ENCODE data around the gene FN1.
"Not testable (repeated sequence)": the region's sequence is repeated elsewhere in the genome, so short reads cannot be mapped to it uniquely, and the experiment has no call there.

DNA sequence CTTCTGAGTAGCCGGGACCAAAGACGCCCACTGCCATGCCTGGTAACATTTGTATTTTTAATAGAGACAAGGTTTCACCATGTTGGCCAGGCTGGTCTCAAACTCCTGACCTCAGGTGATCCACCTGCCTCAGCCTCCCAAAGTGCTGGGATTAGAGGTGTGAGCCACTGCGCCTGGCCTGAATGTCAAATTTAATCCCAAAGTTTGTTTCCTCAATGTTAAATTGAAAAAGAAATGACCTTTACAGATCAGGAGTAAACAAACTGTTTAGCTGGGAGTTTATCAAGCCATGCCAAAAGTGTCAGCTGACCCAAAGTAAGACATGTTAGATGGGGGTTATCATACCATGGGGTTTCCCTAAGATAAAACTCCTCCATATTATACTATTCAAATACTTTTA lies 75.8 kb downstream of the FN1 start:
- not testable (repeated sequence) for TF ChIP-seq POLR2AphosphoS5 (IDR thresholded peaks at IDR 0.05)
- TF ChIP-seq, protein P1, sequence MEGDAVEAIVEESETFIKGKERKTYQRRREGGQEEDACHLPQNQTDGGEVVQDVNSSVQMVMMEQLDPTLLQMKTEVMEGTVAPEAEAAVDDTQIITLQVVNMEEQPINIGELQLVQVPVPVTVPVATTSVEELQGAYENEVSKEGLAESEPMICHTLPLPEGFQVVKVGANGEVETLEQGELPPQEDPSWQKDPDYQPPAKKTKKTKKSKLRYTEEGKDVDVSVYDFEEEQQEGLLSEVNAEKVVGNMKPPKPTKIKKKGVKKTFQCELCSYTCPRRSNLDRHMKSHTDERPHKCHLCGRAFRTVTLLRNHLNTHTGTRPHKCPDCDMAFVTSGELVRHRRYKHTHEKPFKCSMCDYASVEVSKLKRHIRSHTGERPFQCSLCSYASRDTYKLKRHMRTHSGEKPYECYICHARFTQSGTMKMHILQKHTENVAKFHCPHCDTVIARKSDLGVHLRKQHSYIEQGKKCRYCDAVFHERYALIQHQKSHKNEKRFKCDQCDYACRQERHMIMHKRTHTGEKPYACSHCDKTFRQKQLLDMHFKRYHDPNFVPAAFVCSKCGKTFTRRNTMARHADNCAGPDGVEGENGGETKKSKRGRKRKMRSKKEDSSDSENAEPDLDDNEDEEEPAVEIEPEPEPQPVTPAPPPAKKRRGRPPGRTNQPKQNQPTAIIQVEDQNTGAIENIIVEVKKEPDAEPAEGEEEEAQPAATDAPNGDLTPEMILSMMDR (IDR thresholded peaks at IDR 0.05): not testable (repeated sequence)
